Smooth muscle cell (in vitro differentiated cells): ENCODE results near the gene RASAL1. TPM values are rescaled to one million over a fixed set of nuclear protein-coding genes. Genes with fewer than 3 reads are reported as not detected.

ENCODE experiments used
- DNase-seq: peaks from one replicate; lab custom pipeline; 2025; ENCODE audit not compliant: unreplicated experiment; lab: John Stamatoyannopoulos, UW
- H2AFZ ChIP-seq: fragments of 200-600 bp; sonication (generic); 2 replicates; pipeline ENCODE4 v1.6.0; 2016; ENCODE audit warnings: antibody characterized with exemption, low read depth, mild to moderate bottlenecking
- H3F3A ChIP-seq: fragments of 200-600 bp; sonication (generic); 2 replicates; pipeline ENCODE4 v1.6.0; 2017; ENCODE audit warnings: antibody characterized with exemption, low read depth
- H3K27ac ChIP-seq: fragments of 200-600 bp; sonication (generic); 2 replicates; pipeline ENCODE4 v1.5.1; 2016; ENCODE audit warnings: low read depth, mild to moderate bottlenecking
- H3K27me3 ChIP-seq: fragments of 200-600 bp; sonication (generic); 2 replicates; pipeline ENCODE4 v1.6.1; 2016; ENCODE audit warnings: low read depth, mild to moderate bottlenecking
- H3K36me3 ChIP-seq: fragments of 200-600 bp; sonication (generic); 2 replicates; pipeline ENCODE4 v1.5.1; 2016; ENCODE audit warnings: low read depth
- H3K4me1 ChIP-seq: fragments of 200-600 bp; sonication (generic); 2 replicates; pipeline ENCODE4 v1.5.1; 2016; ENCODE audit warnings: low read depth
- H3K4me2 ChIP-seq: fragments of 200-600 bp; sonication (generic); 2 replicates; pipeline ENCODE4 v1.6.0; 2016; ENCODE audit warnings: mild to moderate bottlenecking
- H3K4me3 ChIP-seq: fragments of 200-600 bp; sonication (generic); 2 replicates; pipeline ENCODE4 v1.5.1; 2016; ENCODE audit warnings: mild to moderate bottlenecking
- H3K79me2 ChIP-seq: fragments of 200-600 bp; sonication (generic); 2 replicates; pipeline ENCODE4 v1.6.0; 2016; ENCODE audit warnings: low read depth, mild to moderate bottlenecking
- H3K9ac ChIP-seq: fragments of 200-600 bp; sonication (generic); 2 replicates; pipeline ENCODE4 v1.6.0; 2016; ENCODE audit warnings: low read depth
- H3K9me3 ChIP-seq: fragments of 200-600 bp; sonication (generic); replicated peaks from 2 replicates; pipeline ENCODE4 v1.5.1; 2016; ENCODE audit warnings: low read depth
- H4K20me1 ChIP-seq: fragments of 200-600 bp; sonication (generic); 2 replicates; pipeline ENCODE4 v1.6.0; 2016; ENCODE audit warnings: low read depth
- CTCF ChIP-seq: fragments of 200-600 bp; sonication (generic); IDR thresholded peaks from 2 replicates; pipeline ENCODE4 v1.5.1; 2017; ENCODE audit warnings: borderline replicate concordance, mild to moderate bottlenecking, antibody characterized with exemption; ENCODE audit not compliant: insufficient read depth, poor library complexity, severe bottlenecking
- WGBS: methylation state at CpG from one replicate; pipeline ENCODE4 v1.1.7; 2016; ENCODE audit warnings: low lambda C conversion rate; 5-methylcytosine and 5-hydroxymethylcytosine counted together
- polyA plus RNA-seq: library from polyadenylated mRNA; unstranded; fragments of >200 nt; fragmentation: Nextera tagmentation; extraction: Ambion mirVana; gene quantifications from 2 replicates; pipeline ENCODE4 v1.2.1, GENCODE V29; 2016
- total RNA-seq: library from RNA; depleted of rRNA; stranded (reverse); fragments of >200 nt; gene quantifications from 2 replicates; pipeline ENCODE4 v1.2.3, GENCODE V29; 2014

The RASAL1 gene
- total and polyA plus RNA-seq, 2 experiments from 2014 or later, result not detected

DNA sequence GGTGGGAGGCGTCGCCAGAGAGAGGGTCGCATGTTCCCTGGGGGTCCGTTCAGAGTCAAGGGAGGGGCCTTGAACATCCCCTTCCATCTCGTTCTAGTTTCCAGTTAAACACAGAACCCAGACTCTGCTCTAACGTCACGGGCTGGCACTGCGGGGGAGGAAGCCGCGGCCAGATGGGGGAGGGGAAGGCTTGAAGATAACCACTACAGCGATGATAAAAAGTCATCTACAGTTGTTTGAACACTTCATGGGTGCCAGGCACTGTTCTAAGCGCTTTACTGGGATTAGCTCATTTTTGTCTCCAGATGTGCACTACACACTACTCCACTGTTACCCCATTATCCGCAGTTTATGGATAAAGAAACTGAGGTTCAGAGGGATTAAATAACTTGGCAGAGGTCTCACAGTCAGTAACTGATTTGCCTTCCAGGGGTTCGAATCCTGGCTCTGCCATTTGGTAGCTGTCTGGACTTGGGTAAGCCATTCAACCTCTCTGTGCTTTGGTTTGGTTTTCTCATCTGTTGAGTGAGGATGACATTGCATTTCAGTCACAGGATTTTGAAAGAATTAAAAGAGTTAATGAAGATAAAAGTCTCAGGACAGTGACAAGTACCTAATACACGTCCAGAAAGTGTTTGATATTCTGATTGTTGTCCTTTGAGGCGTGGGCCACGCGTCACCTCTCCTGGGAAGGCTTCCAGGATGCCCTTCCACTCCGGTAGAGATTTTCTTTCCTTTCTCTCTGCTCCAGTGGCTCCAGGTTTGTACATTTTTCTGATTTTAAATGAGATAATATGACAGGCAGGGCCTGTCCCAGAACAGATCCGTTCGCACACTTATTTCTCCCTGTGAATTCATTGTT, 798 bp upstream of the RASAL1 start:
- peak overlapping the region; percentile 73 for H3K4me2 ChIP-seq
- H4K20me1 ChIP-seq, result no peaks in the 10 kb centered on the region
- H3K4me3 ChIP-seq, result no peak overlapping the region
- H3K27ac ChIP-seq, result no peak overlapping the region
- H3K4me1 ChIP-seq, result no peaks in the 10 kb centered on the region
- no peaks in the 10 kb centered on the region for H3K79me2 ChIP-seq
- no peak for TF ChIP-seq CTCF
- H3K9me3 ChIP-seq, result no peaks in the 10 kb centered on the region
- no peaks in the 10 kb centered on the region for H3F3A ChIP-seq
- H3K36me3 ChIP-seq, result no peaks in the 10 kb centered on the region
- no peak overlapping the region for H3K9ac ChIP-seq
- DNase-seq, result no peak
- 42% methylated on average over 21 of the region's 21 CpGs for WGBS
- peaks cover 16% of the 10 kb centered on the region for H3K27me3 ChIP-seq
- H2AFZ ChIP-seq, result no peak overlapping the region

DNA sequence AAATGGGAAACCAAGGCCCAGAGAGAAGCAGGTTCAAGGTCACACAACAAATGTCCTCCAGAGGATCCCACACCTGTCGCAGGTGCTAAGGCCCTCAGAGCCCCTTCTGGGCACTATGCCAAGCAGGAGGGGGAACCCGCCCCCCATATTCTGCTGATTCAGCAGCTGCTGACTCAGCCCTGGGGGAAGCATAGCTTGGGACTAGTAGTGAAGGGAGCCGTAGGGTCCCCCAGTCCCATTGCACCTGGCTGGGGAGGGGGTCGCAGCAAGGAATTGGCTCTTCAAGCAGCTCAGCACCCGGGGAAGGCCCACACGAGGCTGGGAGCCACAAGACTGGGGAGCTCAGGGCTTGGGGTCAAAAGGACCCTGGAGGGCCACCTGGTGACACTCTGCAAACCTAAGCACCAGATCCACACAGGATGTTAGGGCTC, 1.0 kb downstream of the RASAL1 start:
- WGBS, result 92% methylated on average over 6 of the region's 6 CpGs
- Histone ChIP-seq H3K36me3 (no peaks in the 10 kb centered on the region), H3K4me3 (no peak overlapping the region)

DNA sequence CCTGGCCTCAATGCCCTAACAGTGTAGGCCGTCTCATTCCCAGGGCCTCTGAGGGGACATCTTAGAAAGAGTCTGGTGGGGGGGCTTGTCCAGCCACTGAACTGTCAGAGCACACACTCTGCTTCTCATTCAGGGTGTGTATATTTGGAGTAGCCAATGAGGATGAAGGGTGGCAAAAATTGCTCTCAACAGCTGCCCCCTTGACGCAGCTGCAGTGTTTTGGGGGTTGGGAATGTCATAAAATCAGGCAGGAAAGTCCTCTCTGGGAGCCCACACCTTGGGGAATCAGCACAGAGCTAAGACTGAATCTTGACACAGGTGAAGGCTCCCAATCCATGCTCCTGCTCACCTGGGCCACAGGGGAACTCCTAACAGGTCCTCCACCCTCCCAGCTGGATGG, 1.5 kb downstream of the RASAL1 start:
- H3K4me2 ChIP-seq, result no peak overlapping the region
- no peaks in the 10 kb centered on the region for H3K9me3 ChIP-seq
- 83% methylated on average over 2 of the region's 2 CpGs for WGBS
- H3K4me1 ChIP-seq, result no peaks in the 10 kb centered on the region
- H2AFZ ChIP-seq, result no peak overlapping the region
- H3K36me3 ChIP-seq, result no peaks in the 10 kb centered on the region
- no peaks in the 10 kb centered on the region for H3K79me2 ChIP-seq
- no peak overlapping the region for H3K4me3 ChIP-seq
- H3K9ac ChIP-seq, result no peak overlapping the region
- H4K20me1 ChIP-seq, result no peaks in the 10 kb centered on the region
- no peaks in the 10 kb centered on the region for H3F3A ChIP-seq
- H3K27ac ChIP-seq, result no peak overlapping the region
- TF ChIP-seq CTCF, result no peak
- DNase-seq, result no peak
- H3K27me3 ChIP-seq, result peaks cover 16% of the 10 kb centered on the region

More for the DNA sequence above, 1.0 kb downstream of the RASAL1 start:
- Histone ChIP-seq H3K4me1 (no peaks in the 10 kb centered on the region), H3K27ac (no peak overlapping the region), H3K27me3 (peaks cover 16% of the 10 kb centered on the region), H3K9me3 (no peaks in the 10 kb centered on the region), H3F3A (no peaks in the 10 kb centered on the region), H3K79me2 (no peaks in the 10 kb centered on the region), H3K9ac (no peak overlapping the region), H3K4me2 (no peak overlapping the region), H2AFZ (no peak overlapping the region), H4K20me1 (no peaks in the 10 kb centered on the region)
- no peak for DNase-seq
- TF ChIP-seq CTCF, result no peak
